Activated CD8-positive, alpha-beta memory T cell treated with anti-CD3 and anti-CD28 coated beads, Interleukin-2, amount 50 U/mL, for 1 hour (primary cell): ENCODE results near the gene SH3TC2.

ENCODE experiments used
- DNase-seq: peaks from one replicate; pipeline ENCODE4 v3.0.0-alpha.2; 2020; ENCODE audit errors: extremely low read depth

SH3TC2 gene

DNA sequence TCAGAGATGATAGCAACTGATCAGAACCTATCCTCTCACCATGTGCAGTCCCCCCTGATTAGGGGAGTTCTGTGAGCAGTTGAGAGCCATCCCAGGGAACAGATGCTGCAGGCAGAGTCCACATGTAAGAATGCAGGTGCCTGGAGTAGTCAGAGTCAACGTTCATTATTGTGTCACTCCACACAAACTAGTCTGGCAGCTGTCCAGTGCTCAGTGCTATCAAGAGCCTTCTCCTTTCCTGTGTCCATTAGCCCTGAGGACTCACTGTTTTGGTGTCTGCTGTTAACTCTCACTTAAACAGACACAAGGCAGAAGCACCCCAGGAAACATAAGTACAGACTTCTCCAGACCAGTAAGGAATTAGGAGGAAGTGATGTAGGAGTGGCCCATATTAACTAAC, 2.5 kb downstream of the SH3TC2 start:
- DNase-seq, result no peak

GRCh38 chr5:149056616-149057165, 6.2 kb downstream of the SH3TC2 start:
- no peak for DNase-seq

- no peak for DNase-seq
These were observed 8.4 kb downstream of the SH3TC2 start for GRCh38 chr5:149054416-149054815.

- DNase-seq, result no peak
These were observed 9.7 kb downstream of the SH3TC2 start for GRCh38 chr5:149053072-149053695.

DNA sequence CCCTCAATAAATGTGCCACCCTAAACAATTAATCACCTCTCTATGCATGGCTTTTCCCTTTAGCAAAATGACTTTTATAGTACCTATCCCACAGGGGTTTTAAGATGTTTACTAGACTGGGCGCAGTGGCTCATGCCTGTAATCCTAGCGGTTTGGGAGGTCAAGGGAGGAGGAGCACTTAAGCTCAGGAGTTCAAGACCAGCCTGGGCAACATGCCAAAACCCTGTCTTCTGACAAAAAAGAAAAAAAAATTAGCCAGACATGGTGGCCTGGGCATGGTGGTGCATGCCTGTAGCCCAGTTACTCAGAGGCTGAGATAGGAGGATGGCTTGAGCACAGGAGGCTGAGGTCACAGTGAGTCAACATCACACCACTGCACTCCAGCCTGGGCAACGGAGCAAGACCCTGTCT, 13.5 kb downstream of the SH3TC2 start:
- DNase-seq, result no peak

- DNase-seq, result no peak
These were observed 14.1 kb downstream of the SH3TC2 start for GRCh38 chr5:149048811-149049210.

GRCh38 chr5:149047462-149047861, 15.4 kb downstream of the SH3TC2 start:
- no peak for DNase-seq

- no peak for DNase-seq
These were observed 16.5 kb downstream of the SH3TC2 start for GRCh38 chr5:149046196-149046829.

GRCh38 chr5:149045089-149045460, 17.8 kb downstream of the SH3TC2 start:
- no peak for DNase-seq

DNA sequence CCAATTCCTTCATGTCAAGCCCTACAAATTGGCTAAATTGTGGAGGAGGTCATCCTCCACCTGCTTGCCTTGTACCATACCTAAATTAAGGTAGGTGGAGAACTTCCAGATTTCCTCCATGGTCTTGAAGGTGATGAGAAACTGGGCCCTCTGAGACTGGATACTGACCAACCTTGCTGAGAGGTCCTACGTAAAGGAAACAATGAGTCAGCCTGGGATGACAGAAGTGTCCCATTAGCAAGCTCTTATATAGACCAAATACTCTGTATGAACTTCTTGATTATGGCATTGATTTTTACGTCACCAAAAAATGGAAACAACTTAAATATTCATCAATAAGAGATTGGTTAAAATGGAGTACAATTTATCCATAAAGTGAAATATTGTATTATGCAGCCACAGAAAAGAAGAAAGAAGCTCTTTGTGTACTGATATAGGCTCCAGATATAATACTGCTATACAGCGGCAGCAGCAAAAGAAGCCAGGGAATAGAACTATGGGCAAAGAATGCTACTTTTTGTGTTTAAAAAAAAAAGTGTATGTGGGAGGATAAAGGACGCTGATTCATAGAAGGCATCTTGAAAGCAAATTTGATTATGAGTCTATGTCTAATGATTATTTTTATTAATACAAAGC, 18.3 kb downstream of the SH3TC2 start:
- no peak for DNase-seq

- DNase-seq, result no peak
These were observed 19.2 kb downstream of the SH3TC2 start for GRCh38 chr5:149043641-149044040.

- DNase-seq, result no peak
These were observed 20.0 kb downstream of the SH3TC2 start for GRCh38 chr5:149042865-149043264.

- no peak for DNase-seq
These were observed 21.6 kb downstream of the SH3TC2 start for GRCh38 chr5:149041242-149041641.

GRCh38 chr5:149040421-149040820, 22.4 kb downstream of the SH3TC2 start:
- no peak for DNase-seq

GRCh38 chr5:149039506-149039905, 23.4 kb downstream of the SH3TC2 start:
- no peak for DNase-seq

DNA sequence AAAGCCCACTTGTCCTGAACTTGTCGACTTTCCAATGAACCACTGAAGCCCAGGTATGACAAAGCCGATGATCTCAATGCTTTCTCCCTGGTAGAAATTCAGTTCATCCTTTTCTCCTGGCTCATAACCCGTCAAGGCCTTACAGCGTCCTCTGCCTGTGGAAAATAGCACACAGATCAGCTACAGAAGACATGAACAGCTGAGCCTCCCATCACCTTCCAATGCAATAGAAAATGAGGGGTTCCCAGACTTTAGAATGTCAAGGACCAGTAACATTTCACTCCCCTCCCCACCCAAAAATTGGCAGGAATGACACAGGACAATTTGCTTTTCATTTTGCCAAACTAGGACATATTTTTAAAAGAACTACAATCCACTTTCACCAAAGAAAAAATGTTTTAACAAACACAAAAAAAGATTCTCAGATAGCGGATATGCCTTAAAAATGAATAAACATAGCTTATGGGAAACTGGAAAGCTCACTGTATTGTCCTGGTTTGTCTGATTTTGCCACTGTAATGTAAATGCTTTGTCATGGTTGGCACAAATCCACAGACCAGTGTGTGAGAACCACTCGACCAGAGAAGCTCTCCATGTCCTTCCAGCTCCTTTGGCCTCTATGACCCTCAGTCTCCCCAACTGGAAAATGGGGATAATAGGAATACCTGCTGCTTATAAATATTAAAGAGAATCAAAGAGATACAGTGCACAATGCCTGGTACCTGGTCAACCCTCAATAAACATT, 24.4 kb downstream of the SH3TC2 start:
- no peak for DNase-seq

GRCh38 chr5:149037817-149038216, 25.0 kb downstream of the SH3TC2 start:
- no peak for DNase-seq

DNA sequence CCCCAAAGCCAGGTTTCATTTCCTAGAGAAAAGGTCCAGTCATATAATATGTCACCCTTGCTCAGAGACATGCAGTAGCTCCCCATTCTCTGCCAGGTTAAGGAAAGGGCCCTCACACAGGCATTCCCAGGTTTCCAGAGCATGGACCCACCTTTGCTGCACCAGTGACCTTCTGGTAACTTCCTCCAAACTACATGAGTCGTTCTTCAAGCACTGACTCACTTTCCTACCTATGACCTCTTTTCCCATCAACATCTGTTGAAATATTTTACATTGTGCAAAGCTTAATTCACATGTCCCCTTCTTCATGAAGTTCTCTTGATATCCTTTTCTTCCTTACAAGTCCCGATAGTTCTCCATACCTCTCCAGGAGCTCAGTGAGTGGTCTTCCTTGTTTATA, 25.9 kb downstream of the SH3TC2 start:
- no peak for DNase-seq

- DNase-seq, result no peak
These were observed 26.7 kb downstream of the SH3TC2 start for GRCh38 chr5:149036168-149036567.

GRCh38 chr5:149035372-149035790, 27.5 kb downstream of the SH3TC2 start:
- DNase-seq, result peak; percentile 30

- no peak for DNase-seq
These were observed 31.9 kb downstream of the SH3TC2 start for GRCh38 chr5:149030838-149031397.

- no peak for DNase-seq
These were observed 32.5 kb downstream of the SH3TC2 start for GRCh38 chr5:149030392-149030791.
